Eye (tissue), 1 donor: Measurements from ENCODE around the gene SLC22A4.

Experiments
- DNase-seq: peaks from one replicate; pipeline ENCODE4 v3.0.0-alpha.2; 2015

SLC22A4 gene

DNA sequence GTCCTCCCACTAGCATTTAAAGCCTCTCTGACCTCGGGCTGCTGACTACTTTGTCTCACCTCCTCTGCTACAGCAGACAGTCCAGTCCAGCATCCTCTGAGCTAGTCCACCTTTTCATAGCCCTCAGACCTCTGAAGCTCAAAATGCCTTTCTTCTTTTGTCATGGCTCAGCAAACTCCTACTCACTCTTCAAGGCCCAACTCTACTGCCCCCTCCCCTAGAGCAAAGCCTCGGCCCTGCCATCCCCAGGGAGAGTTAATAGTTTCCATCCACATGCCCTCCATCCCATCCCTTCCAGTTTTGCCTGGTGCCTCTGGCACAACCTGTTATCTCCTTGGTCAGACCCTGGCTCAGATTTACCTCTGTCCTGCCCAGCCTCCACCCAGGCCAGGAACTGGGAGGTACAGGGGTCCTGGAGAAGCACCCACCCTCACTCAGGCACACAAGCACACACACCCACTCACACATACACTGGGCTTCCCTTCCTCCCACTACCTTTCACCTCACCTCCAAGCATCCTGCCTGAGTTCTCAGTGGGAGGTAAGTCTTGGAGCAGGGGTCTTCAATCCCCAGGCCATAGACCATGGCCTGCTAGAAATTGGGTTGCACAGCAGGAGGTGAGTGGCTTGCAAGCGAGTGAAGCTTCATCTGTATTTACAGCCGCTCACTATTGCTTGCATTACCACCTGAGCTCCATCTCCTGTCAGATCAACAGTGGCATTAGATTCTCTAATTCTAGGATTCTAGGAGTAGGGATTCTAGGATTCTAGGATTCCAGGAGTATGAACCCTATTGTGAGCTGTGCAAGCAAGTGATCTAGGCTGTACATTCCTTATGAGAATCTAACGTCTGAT is 18.6 kb upstream of the SLC22A4 start:
- DNase-seq, result no peak

DNA sequence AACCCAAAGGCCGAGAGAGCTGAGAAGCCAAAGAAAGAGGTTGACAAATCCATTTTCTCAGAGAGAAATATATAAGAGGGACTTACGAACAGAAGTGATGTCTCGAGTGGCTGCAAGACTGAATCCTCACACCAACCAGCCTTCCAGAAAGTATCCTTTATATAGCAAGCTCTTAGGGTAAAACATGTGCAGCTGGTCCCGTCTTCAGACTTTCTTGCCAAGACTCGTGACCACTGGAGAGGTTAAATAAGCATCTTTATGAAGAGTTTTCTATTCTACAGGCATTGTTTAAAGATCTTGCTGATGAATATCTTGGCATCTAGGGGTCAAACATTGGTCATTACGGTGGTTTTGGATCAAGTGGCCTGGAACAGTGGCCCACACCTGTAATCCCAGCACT is 16.9 kb upstream of the SLC22A4 start:
- no peak for DNase-seq

DNA sequence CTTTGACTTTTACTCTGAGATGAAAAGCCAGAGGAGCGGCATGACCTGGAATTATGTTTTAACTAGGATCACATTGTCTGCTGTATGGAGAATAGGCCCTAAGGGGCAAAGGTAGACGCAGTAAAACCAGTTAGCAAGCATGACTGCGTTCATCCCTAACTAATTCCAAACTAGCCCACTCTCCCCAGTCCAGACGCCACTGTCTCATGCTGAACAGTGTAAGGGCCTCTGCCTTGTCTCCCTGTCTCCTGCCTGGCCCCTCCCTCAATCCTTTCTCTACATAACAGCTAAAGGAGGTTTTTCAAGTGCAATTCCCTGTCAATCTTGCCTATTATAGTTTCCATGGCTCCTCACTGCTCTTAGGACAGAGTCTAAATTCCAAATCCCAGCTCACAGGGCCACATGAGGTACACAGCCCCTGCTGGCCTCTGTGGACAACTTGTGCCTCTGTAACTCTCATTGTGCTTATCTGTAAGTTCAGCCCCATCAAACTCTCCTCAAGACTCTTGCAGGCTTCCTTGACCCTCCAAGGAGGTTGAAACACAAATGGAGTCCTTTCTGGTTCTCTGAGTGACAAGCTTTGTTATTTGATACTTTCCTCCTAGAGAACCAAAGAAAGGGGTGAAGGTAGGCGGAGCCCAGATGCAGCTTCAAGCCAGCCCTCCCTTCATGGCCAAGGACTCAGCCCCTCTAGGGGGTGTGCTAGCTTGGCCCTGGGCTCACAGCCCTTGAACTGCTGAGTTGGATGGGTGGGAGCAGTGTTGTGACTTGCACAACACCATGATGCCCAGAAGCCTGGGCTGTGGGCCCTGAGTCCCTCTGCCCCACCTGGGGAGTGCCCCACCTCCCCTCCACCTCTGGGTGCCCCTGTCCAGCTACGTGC is 16.0 kb upstream of the SLC22A4 start:
- no peak for DNase-seq

DNA sequence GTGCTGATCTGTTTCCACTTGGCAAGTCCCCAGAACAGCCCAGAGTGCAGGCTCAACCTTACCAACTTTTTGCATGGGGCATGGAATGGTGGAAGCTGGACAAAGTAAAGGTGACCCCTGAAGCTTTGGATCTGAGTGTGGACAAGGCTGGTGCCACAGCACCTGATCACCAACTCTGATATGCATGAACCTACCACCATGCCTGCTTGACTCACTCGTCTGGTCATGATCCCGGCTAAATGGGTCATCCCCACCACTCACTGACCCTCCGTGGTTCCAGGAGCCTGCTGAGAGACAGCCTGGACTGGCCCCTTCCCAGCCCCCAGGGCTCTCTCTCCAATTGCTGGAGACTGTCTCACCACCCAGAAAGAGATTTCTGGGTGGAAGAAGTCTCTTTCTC is 14.4 kb upstream of the SLC22A4 start:
- DNase-seq, result no peak

DNA sequence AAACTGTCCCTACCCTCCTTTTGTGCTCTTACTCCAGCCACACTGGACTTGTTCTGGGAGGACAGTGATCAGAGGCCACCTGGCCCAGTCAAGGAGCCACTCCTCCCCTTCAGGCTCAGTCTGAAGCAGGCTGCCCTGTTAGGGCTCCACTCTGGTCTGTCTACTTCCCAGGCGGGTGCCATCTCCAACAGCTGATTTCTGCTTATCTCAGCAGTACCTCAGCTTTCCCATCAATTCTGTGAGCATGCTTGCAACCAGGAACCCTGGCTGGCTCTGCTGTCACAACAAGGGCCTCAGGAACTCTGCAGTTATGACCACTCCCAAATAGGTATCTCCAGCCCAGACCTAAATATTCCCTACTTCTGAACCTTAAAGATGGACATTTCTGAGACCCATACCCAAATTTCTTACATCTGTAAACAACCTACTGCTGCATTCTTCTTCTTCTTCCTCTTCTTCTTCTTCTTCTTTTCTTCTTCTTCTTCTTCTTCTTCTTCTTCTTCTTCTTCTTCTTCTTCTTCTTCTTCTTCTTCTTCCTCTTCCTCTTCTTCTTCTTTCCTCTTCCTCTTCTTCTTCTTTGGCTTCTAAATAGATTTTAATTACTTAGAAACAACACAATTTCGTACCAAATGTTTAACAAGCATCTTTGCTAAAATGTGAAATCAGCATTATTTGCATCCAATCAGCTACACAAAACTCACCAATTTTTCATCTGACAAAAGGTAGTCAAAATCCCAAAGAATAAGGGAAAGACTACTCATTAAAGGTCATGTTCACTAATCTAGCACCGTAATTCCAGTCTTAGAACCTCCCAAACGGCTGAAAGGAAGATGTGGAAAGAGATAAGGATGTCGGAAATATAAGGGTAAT is 13.6 kb upstream of the SLC22A4 start:
- DNase-seq, result no peak

DNA sequence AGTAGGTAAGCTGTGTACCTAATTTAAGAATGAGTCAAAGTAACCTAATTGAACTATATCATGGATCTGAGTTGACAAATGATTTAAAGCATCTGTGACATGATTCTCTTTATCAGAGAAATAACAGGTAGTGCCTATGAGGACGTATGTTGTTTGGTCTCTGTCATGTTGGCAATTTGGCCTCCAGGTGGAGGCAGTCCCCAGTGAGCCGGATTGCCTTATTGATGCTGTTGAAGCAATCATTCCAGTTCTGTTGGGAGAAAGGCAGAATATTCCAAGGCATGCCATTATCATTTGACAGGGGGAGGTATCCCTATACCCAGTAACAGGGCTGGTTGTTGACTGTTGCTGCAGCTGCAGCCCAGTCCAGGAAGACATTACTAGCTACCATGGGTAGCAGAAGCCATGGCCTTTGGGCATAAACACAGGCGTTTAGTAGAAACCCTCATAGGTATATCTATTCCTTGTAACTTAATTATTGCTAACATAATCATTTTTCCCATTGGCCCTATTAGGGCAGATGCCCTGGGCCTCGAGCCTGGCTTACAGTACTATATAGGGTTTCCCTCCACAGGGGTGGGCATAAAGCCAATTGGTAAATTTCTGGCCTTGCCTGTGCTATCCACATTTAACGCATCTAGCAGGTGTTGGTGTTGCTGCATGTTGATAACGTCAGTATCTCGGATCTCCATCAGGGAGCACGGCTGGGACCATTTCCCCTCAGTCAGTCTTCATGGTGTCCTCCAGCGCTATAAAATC is 12.2 kb upstream of the SLC22A4 start:
- no peak for DNase-seq

DNA sequence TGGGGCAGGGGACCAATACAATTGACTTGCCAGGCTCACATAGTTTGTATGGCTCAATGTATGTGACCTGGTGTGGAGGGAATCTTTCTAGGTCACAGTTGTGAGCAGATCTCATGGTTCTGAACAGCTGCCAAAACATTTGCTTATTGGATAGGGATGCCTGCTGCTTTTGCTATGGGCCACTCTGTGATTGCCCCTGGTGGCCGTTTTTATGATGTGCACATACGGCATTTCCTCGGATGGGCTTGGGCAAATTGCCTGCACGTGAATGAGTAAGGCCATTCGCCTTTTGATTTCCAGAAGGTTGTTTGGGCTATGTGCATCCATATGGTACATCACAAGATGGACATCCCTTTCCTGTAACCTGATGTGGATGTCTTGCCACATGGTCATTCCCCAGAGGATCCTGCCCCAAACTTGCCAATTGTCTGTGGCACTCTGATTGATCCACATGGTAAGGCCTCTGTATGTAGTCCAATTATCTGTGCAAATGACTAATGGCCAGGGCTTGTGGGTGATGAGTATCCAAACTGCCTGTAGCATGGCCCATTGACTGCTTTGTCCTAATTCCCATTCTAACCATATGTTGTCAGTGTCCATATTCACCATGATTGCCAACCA is 10.7 kb upstream of the SLC22A4 start:
- DNase-seq, result no peak

DNA sequence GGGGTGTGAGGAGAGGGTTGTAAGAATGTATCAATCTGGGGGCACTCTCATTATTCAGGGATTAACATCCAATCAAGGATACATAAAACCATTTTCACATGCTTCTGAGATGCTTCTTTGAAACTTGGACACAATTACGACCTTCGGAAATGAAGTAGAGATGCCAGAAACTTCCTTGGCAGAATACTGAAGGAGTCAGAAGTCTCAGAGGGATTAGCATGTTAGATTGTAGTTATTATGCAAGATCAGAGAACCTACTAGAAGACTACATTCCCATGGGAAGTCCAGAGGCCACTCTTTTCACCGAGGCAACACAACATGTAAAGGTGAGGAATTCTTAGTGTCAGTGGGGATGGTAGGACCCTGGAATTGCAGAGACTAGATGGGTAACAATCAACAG is 5.1 kb upstream of the SLC22A4 start:
- no peak for DNase-seq

DNA sequence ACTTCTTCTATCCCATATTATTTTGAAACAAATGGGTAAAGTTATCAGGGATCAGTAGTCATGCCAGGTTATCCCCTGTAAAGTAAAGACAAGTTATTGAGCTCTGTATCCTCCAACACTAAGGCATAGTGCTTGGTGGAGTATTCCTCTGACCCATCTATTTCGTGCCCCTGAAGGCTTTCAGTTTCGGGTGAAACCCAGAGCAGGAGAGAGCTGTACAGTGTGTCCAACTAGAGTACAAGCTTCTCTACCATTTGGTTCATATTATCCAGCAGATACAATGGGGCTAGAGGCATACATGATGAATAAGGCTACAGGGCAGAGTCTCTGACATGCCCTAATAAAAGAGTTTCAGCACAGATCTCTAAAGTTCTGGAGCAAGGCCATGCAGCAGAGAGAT is 3.2 kb upstream of the SLC22A4 start:
- no peak for DNase-seq

DNA sequence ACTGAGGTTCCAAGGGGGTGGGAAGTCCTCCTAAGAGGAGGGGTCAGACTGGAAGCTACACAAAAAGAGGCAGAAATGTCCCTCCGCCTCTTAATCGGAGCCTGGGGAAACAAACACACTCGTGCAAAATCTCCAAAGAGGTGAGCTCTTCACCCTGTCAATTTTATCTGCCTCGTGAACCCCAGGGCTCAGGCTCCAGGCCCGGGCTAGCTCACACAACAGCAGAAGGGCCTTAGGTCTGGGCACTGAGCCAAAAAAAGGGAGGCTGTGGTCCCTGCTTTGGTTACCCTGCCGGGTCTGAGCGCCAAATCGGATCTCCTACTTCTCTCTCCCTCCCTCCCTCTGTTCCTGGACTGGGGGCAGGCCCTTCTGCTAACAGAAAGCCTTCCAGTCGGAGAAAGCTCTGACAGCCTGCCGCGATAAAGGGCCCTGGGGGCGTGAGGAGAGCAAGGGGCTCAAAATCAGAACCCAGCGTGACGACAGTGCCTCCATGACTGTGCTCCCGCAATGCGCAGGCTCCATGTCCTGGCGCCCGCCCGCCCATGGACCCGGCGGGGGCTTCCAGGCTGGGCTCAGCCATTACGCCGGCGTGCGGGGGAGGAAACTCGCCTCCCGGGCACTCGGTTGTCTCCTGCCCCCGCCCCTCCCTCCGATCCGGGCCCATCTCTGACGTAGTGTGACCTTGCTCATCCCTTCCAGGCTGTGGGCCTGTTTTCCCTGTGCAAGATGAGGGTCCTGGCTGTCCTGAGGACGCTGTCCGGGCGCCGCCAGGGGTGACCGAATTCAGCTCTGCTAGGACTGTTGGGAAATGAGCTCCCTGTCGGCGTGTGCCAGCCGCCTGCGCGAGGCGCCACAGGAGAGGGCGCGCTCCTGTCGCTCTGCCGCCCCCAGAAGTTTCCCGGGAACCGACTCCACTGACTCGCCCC is 865 bp upstream of the SLC22A4 start:
- DNase-seq, result peak; percentile 95

DNA sequence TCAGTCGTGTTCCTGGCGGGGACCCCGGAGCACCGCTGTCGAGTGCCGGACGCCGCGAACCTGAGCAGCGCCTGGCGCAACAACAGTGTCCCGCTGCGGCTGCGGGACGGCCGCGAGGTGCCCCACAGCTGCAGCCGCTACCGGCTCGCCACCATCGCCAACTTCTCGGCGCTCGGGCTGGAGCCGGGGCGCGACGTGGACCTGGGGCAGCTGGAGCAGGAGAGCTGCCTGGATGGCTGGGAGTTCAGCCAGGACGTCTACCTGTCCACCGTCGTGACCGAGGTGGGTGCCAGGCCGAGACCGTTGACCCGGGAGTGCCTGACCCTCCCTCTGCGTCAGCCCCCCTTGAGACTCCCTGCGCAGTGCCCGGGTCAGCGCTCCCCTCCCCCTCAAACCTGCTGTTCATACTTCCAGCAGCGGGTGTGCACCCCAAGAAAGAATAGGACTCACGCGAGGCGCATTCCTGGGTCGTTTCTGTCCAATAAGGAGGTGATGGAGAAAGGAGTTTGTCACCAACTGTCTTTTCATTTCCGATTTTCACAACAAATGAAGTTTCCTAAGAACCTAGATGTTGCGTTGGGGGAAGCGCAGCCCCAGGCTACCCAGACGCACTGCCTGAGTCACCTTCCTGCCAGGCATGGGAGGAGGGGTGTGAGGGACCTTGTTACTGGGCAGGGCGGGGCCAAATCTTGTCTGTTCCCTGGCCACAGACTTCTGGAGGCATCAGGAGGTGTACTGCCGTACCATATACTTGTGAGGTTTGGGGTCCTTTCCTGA is 722 bp downstream of the SLC22A4 start:
- DNase-seq, result peak; percentile 57

DNA sequence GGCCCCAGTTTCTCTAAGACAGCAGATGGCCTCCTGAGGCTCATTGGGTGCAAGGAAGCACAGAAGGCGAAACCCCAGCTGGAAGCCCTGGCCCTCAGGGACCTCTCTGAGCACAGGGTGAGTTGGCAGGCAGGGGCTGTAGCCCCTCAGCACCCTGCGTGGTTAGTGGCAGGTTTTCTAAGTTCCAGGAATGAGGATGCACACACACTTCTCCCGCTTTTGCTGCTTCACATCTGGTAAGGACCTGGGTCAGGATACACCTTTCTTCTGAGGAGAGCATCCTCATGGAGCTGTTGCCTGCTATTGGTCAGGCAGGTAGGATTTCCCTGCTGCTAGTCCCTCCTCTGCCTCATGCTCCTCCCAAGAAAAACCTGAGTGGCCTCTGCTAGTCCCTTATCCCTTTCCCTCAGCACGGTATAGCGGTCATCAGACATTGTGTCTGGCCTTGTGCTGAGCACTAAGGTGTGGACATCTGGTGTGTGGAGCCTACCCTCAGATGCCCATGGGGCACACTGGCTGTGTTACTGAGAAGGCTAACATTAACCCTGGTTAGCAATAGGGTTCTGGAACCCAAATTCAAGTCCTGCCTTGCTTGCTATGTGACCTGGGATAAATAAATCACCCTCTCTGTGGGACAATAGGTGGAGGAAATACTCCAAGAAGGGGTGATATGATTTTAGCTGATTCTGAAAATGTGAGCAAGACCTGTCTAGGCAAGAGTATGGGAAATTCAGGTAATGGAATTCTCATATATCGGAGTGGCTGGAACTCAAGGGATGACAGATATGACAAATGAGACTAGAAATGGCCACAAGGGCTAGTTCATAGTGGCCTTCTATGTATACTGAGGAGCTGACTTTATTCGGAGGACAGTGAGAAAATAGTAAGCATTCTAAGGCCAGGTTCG is 1.6 kb downstream of the SLC22A4 start:
- DNase-seq, result no peak

DNA sequence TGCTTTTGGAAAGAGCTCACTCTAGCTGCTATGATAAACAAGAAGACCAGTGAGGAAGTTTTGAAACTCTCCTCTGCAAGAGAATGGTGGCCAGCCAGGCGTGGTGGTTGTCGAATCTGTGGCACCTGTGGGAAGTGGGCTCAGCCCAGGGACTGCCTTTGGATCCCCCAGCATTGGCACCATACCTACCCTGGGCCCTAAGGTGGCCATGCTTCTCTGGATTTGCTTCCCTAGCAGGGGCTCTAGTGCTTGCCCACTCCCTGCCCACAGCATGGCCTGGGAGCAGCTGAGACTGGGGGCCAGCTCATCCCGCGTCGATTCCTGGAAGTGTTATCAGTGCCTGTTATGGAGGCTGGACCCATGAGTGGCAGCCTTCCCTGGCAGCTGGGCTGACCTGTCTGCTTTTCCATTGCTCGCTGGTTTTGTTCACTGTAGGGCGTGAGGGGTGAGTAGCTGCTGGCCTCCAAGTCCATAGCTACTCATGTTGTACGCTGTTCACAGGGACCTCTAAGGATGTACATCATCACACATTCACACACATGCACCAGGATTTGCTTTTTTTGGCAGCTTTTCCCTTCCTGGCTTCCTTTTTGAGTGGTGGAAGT is 2.3 kb downstream of the SLC22A4 start:
- no peak for DNase-seq

DNA sequence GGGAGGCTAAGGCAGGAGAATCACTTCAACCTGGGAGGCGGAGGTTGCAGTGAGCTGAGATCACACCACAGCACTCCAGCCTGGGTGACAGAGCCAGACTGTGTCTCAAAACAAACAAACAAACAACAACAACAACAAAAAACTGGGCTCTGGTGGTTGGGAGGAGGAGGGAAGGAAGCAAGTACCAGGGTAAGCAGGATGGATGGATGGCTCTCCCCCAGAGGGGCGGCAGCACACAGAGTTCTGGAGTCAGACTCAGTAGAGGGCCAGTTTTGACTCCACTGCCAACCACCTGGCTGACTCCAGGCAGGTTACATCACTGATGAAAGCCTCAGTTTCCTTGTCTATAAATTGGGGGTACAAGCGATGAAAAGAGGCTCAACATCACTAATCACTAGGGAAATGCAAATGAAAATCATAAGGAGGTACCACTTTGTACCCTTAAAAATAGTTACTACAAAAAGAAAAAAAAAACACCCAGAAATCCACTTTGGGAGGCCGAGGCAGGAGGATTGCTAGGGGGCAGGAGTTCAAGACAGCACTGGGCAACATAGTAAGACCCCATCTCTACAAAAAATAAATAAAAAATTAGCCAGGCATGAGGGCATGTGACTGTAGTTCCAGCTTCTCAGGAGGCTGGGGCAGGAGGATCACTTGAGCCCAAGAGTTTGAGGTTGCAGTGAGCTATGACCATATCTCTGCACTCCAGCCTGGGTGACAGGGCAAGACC is 3.2 kb downstream of the SLC22A4 start:
- no peak for DNase-seq

DNA sequence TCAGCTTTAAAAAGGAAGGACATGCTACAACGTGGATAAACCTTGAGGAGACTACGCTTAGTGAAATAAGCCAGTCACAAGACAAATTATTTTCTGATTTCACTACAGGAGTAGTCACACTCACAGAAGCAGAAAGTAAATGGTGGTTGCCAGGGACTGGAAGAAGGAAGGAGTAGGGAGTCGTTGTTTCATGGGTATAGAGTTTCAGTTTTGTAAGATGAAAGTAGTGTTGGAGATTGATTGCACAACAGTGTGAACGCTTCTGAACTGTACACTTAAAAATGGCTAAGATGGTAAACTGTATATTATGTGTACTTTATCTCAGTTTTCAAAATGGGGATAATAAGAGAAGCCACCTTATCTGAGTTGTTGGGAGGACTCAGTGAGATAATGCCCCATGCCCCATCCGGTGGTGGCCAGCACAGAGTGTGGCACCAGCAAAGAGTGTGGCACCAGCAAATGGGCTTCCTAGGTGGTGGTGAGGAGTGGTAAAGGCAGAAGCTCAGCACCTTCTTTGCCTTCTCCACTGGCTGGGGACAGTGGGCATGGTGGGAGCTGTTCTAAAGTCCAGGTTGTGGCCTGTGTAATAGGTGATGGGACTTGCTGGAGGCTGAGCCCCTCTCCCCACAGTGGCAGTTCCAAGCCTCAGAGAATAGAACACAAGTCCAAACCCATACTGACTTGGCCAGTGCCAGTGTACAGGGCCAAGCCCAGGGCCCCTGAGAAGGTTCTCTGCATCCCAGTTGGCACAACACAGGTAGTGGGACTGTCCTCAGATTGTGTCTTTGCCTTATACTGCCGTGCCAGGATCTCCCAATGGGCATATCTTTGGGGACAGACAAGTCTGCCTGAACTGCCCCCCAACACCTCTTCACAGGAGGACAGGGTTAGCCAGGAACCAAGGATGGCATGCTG is 4.4 kb downstream of the SLC22A4 start:
- no peak for DNase-seq

DNA sequence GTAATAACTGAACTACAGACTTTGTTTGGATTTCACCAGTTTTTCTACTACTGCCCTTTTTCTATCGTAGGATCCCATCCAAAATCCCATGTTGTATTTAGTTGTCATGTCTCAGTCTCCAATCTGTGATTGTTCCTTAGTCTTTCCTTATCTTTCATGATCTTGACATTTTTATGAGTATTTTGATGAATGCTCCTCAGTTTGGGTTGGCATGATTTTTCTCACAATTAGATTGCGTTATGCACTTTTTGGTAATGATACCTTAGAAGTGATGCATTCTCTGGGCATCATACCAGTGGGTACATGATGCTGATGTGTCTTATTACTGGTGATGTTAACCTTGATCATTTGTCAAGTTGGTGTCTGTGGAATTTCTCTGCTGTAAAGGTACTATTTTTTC is 5.7 kb downstream of the SLC22A4 start:
- DNase-seq, result no peak
